AG09319 (cell line): Measurements from ENCODE around the gene RIGI.
"Not testable (repeated sequence)": the region's sequence is repeated elsewhere in the genome, so short reads cannot be mapped to it uniquely, and the experiment has no call there.

ENCODE experiments used
- DNase-seq: peaks from one replicate; pipeline ENCODE4 v3.0.0-alpha.2; 2010; ENCODE audit warnings: low read depth; ENCODE audit errors: extremely low read depth
- CTCF ChIP-seq: IDR thresholded peaks from 2 replicates; pipeline ENCODE4 v1.5.1; 2011; ENCODE audit warnings: low read depth, mild to moderate bottlenecking, inconsistent platforms, low read length, moderate library complexity

Gene RIGI

GRCh38 chr9:32525709-32526030, 326 bp downstream of the RIGI start:
- DNase-seq, result no peak
- no peak for TF ChIP-seq CTCF

DNA sequence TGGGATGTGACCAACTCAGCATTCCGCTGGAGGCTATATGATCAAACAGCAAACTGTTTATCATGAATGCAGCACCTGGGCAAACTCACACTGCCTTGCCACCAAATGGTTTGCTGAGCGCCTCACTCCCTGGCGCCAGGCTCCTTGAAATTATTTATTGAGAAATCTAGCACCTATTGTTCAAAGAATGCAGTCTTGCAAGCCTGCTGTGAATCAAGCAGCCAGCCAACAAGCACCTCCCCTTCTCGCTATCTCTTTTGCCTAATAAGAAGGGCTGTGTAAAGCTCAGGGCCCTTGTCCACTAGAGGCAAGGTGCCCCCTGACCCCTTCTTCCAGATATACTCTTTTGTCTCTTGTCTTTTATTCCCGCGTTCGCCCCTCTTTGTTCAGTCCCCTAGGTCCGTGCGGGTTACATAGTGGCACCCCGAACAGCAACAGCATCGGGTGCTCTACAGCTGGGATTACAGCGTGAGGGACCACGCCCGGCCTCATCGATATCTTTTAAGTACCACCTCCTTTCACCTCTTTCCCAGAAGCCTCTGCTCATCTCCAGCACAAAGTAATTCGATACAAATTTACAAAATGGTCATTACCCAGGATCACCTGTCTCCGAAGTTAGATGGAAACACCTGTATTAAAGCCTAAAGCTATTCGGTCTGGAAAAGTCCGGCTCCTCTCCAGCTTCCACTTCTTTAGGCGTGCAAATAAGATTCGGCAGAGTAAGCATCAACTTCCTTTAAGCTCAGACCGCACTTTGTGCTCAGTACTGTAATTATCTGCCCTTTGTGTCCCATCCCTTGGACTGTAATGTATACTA, 896 bp downstream of the RIGI start:
- no peak for DNase-seq
- no peak for TF ChIP-seq CTCF

DNA sequence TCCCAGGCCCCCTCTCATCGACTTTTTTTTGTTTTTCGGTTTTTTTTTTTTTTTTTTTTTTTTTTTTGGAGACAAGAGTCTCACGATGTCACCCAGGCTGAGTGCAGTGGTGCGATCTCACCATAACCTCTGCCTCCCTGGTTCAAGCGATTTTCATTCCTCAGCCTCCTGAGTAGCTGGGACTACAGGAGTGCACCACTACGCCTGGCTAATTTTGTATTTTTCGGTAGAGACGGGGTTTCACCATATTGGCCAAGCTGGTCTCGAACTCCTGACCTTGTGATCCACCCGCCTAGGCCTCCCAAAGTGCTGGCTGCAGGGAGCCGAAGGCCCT, 1.5 kb downstream of the RIGI start:
- DNase-seq, result not testable (repeated sequence)

- TF ChIP-seq CTCF, result no peak
- DNase-seq, result no peak
Measured at GRCh38 chr9:32523910-32524309, 2.1 kb downstream of the RIGI start.

- no peak for TF ChIP-seq CTCF
- no peak for DNase-seq
Measured at GRCh38 chr9:32518276-32518675, 7.7 kb downstream of the RIGI start.

GRCh38 chr9:32516241-32516640, 9.8 kb downstream of the RIGI start:
- no peak for TF ChIP-seq CTCF

GRCh38 chr9:32508728-32509127, 17.3 kb downstream of the RIGI start:
- DNase-seq, result no peak
- no peak for TF ChIP-seq CTCF

More at GRCh38 chr9:32516241-32516640, 9.8 kb downstream of the RIGI start:
- DNase-seq, result no peak

- DNase-seq, result no peak
- TF ChIP-seq CTCF, result no peak
Measured at GRCh38 chr9:32503008-32503407, 23.0 kb downstream of the RIGI start.
